ENCODE results near the gene TAGLN.

Gene TAGLN

GRCh38 chr11:117189941-117190544, 9.1 kb upstream of the TAGLN start:
- Histone ChIP-seq H3K9ac (ENCODE audit: low read length) (no peak overlapping the region), H3K27ac (ENCODE audit: low read length) (no peak overlapping the region)

GRCh38 chr11:117191680-117192400, 7.3 kb upstream of the TAGLN start:
- H3K9me3 ChIP-seq (ENCODE audit: control insufficient read depth, low read depth, low read length), result no peaks in the 10 kb centered on the region
- H3K36me3 ChIP-seq (ENCODE audit: control insufficient read depth, low read depth, low read length), result no peaks in the 10 kb centered on the region
- no peaks in the 10 kb centered on the region for H3K4me1 ChIP-seq (ENCODE audit: control insufficient read depth, low read depth, low read length)
- no peak overlapping the region for H3K9ac ChIP-seq (ENCODE audit: low read length)
- no peak overlapping the region for H3K4me3 ChIP-seq (ENCODE audit: low read length)
- H3K27ac ChIP-seq (ENCODE audit: low read length), result no peak overlapping the region
- H3K27me3 ChIP-seq (ENCODE audit: control insufficient read depth, insufficient read depth, low read length), result no peaks in the 10 kb centered on the region

More at GRCh38 chr11:117189941-117190544, 9.1 kb upstream of the TAGLN start:
- Histone ChIP-seq H3K27me3 (ENCODE audit: control insufficient read depth, insufficient read depth, low read length) (no peaks in the 10 kb centered on the region), H3K4me1 (ENCODE audit: control insufficient read depth, low read depth, low read length) (no peaks in the 10 kb centered on the region), H3K9me3 (ENCODE audit: control insufficient read depth, low read depth, low read length) (no peaks in the 10 kb centered on the region), H3K36me3 (ENCODE audit: control insufficient read depth, low read depth, low read length) (no peaks in the 10 kb centered on the region), H3K4me3 (ENCODE audit: low read length) (no peak overlapping the region)

GRCh38 chr11:117192401-117192875, 6.7 kb upstream of the TAGLN start:
- Histone ChIP-seq H3K4me3 (ENCODE audit: low read length) (no peak overlapping the region), H3K36me3 (ENCODE audit: control insufficient read depth, low read depth, low read length) (no peaks in the 10 kb centered on the region), H3K27ac (ENCODE audit: low read length) (no peak overlapping the region), H3K9me3 (ENCODE audit: control insufficient read depth, low read depth, low read length) (no peaks in the 10 kb centered on the region), H3K27me3 (ENCODE audit: control insufficient read depth, insufficient read depth, low read length) (no peaks in the 10 kb centered on the region), H3K9ac (ENCODE audit: low read length) (no peak overlapping the region), H3K4me1 (ENCODE audit: control insufficient read depth, low read depth, low read length) (no peaks in the 10 kb centered on the region)

GRCh38 chr11:117193130-117194020, 5.8 kb upstream of the TAGLN start:
- Histone ChIP-seq H3K9me3 (ENCODE audit: control insufficient read depth, low read depth, low read length) (no peaks in the 10 kb centered on the region), H3K9ac (ENCODE audit: low read length) (no peak overlapping the region), H3K27ac (ENCODE audit: low read length) (no peak overlapping the region), H3K4me3 (ENCODE audit: low read length) (no peak overlapping the region), H3K4me1 (ENCODE audit: control insufficient read depth, low read depth, low read length) (peaks cover 4% of the 10 kb centered on the region), H3K36me3 (ENCODE audit: control insufficient read depth, low read depth, low read length) (no peaks in the 10 kb centered on the region), H3K27me3 (ENCODE audit: control insufficient read depth, insufficient read depth, low read length) (no peaks in the 10 kb centered on the region)

- no peak overlapping the region for H3K27ac ChIP-seq (ENCODE audit: low read length)
- H3K9me3 ChIP-seq (ENCODE audit: control insufficient read depth, low read depth, low read length), result no peaks in the 10 kb centered on the region
- no peaks in the 10 kb centered on the region for H3K27me3 ChIP-seq (ENCODE audit: control insufficient read depth, insufficient read depth, low read length)
- H3K36me3 ChIP-seq (ENCODE audit: control insufficient read depth, low read depth, low read length), result no peaks in the 10 kb centered on the region
- no peak overlapping the region for H3K9ac ChIP-seq (ENCODE audit: low read length)
- H3K4me1 ChIP-seq (ENCODE audit: control insufficient read depth, low read depth, low read length), result peaks cover 7% of the 10 kb centered on the region
- H3K4me3 ChIP-seq (ENCODE audit: low read length), result no peak overlapping the region
Measured at GRCh38 chr11:117194267-117194666, 4.9 kb upstream of the TAGLN start.

- Histone ChIP-seq H3K9me3 (ENCODE audit: control insufficient read depth, low read depth, low read length) (no peaks in the 10 kb centered on the region), H3K4me1 (ENCODE audit: control insufficient read depth, low read depth, low read length) (peaks cover 15% of the 10 kb centered on the region), H3K27ac (ENCODE audit: low read length) (no peak overlapping the region), H3K9ac (ENCODE audit: low read length) (no peak overlapping the region), H3K4me3 (ENCODE audit: low read length) (no peak overlapping the region), H3K27me3 (ENCODE audit: control insufficient read depth, insufficient read depth, low read length) (no peaks in the 10 kb centered on the region), H3K36me3 (ENCODE audit: control insufficient read depth, low read depth, low read length) (no peaks in the 10 kb centered on the region)
Measured at GRCh38 chr11:117195258-117195657, 3.9 kb upstream of the TAGLN start.

- H3K4me1 ChIP-seq (ENCODE audit: control insufficient read depth, low read depth, low read length), result peaks cover 20% of the 10 kb centered on the region
- no peaks in the 10 kb centered on the region for H3K9me3 ChIP-seq (ENCODE audit: control insufficient read depth, low read depth, low read length)
- no peak overlapping the region for H3K4me3 ChIP-seq (ENCODE audit: low read length)
- no peaks in the 10 kb centered on the region for H3K27me3 ChIP-seq (ENCODE audit: control insufficient read depth, insufficient read depth, low read length)
- no peak overlapping the region for H3K9ac ChIP-seq (ENCODE audit: low read length)
- no peaks in the 10 kb centered on the region for H3K36me3 ChIP-seq (ENCODE audit: control insufficient read depth, low read depth, low read length)
- H3K27ac ChIP-seq (ENCODE audit: low read length), result no peak overlapping the region
Measured at GRCh38 chr11:117195761-117196160, 3.4 kb upstream of the TAGLN start.

GRCh38 chr11:117197006-117197405, 2.2 kb upstream of the TAGLN start:
- Histone ChIP-seq H3K27ac (ENCODE audit: low read length) (no peak overlapping the region), H3K9ac (ENCODE audit: low read length) (no peak overlapping the region), H3K9me3 (ENCODE audit: control insufficient read depth, low read depth, low read length) (no peaks in the 10 kb centered on the region), H3K27me3 (ENCODE audit: control insufficient read depth, insufficient read depth, low read length) (no peaks in the 10 kb centered on the region), H3K36me3 (ENCODE audit: control insufficient read depth, low read depth, low read length) (no peaks in the 10 kb centered on the region), H3K4me1 (ENCODE audit: control insufficient read depth, low read depth, low read length) (peaks cover 25% of the 10 kb centered on the region), H3K4me3 (ENCODE audit: low read length) (no peak overlapping the region)

GRCh38 chr11:117197516-117198456, 1.4 kb upstream of the TAGLN start:
- H3K36me3 ChIP-seq (ENCODE audit: control insufficient read depth, low read depth, low read length), result peaks cover under 1% of the 10 kb centered on the region
- no peak overlapping the region for H3K27ac ChIP-seq (ENCODE audit: low read length)
- no peaks in the 10 kb centered on the region for H3K9me3 ChIP-seq (ENCODE audit: control insufficient read depth, low read depth, low read length)
- peak overlapping the region; percentile 74 for H3K9ac ChIP-seq (ENCODE audit: low read length)
- peaks cover 25% of the 10 kb centered on the region for H3K4me1 ChIP-seq (ENCODE audit: control insufficient read depth, low read depth, low read length)
- no peak overlapping the region for H3K4me3 ChIP-seq (ENCODE audit: low read length)
- no peaks in the 10 kb centered on the region for H3K27me3 ChIP-seq (ENCODE audit: control insufficient read depth, insufficient read depth, low read length)

GRCh38 chr11:117198613-117199012, 557 bp upstream of the TAGLN start:
- Histone ChIP-seq H3K4me3 (ENCODE audit: low read length) (peak overlapping the region; percentile 66), H3K36me3 (ENCODE audit: control insufficient read depth, low read depth, low read length) (peaks cover 7% of the 10 kb centered on the region), H3K9ac (ENCODE audit: low read length) (peak overlapping the region; percentile 74), H3K27ac (ENCODE audit: low read length) (no peak overlapping the region), H3K9me3 (ENCODE audit: control insufficient read depth, low read depth, low read length) (no peaks in the 10 kb centered on the region), H3K4me1 (ENCODE audit: control insufficient read depth, low read depth, low read length) (peaks cover 25% of the 10 kb centered on the region), H3K27me3 (ENCODE audit: control insufficient read depth, insufficient read depth, low read length) (no peaks in the 10 kb centered on the region)
